H1 (cell line): ENCODE data around the gene ALDH3B1. TPM values are rescaled to one million over a fixed set of nuclear protein-coding genes. Genes with fewer than 3 reads are reported as not detected.

Experiments
- CTCF ChIA-PET: fragments of 300-600 bp; sonication (Branson Sonifier 250); formaldehyde crosslinking; loops from one replicate; lab custom pipeline; 2021; ENCODE audit not compliant: partially characterized antibody; lab: Charles Lee
- POLR2A ChIA-PET: fragments of 300-600 bp; sonication (Branson Sonifier 250); formaldehyde crosslinking; loops from one replicate; lab custom pipeline; 2021; ENCODE audit warnings: inconsistent platforms; ENCODE audit not compliant: partially characterized antibody; lab: Charles Lee
- DNase-seq, 2 experiments: peaks; one replicate each; pipeline versions ENCODE4 v3.0.0 to v3.0.0-alpha.2; 2010 to 2022; ENCODE audit warnings: low spot score in 2 of 2, low read depth in 1 of 2, mixed read lengths in 1 of 2
- FAIRE-seq: peaks from 2 replicates; lab custom pipeline; 2011; peaks lifted over from hg19 to GRCh38; lab: Jason Lieb, UNC
- H2AFZ ChIP-seq: 2 replicates; pipeline ENCODE4 v1.8.1; 2012; ENCODE audit warnings: low read length, inconsistent platforms
- H2AK5ac ChIP-seq: 2 replicates; pipeline ENCODE4 v1.6.1; 2013; ENCODE audit warnings: low read depth, low read length
- H2BK120ac ChIP-seq: replicated peaks from 2 replicates; pipeline ENCODE3; 2013; ENCODE audit warnings: low read depth, low read length, inconsistent platforms
- H2BK12ac ChIP-seq: 2 replicates; pipeline ENCODE4 v1.6.1; 2013; ENCODE audit warnings: low read depth, low read length
- H2BK15ac ChIP-seq: 2 replicates; pipeline ENCODE4 v1.6.1; 2013; ENCODE audit warnings: low read length
- H2BK20ac ChIP-seq: 2 replicates; pipeline ENCODE4 v1.6.1; 2013; ENCODE audit warnings: low read length
- H2BK5ac ChIP-seq: 2 replicates; pipeline ENCODE4 v1.6.1; 2013; ENCODE audit warnings: low read depth, low read length
- H3K14ac ChIP-seq: 2 replicates; pipeline ENCODE4 v1.6.1; 2013; ENCODE audit warnings: inconsistent platforms; ENCODE audit not compliant: insufficient read length
- H3K18ac ChIP-seq: 2 replicates; pipeline ENCODE4 v1.6.1; 2013; ENCODE audit warnings: low read length; ENCODE audit errors: extremely low read depth
- H3K23ac ChIP-seq: 2 replicates; pipeline ENCODE4 v1.6.1; 2013; ENCODE audit warnings: inconsistent platforms; ENCODE audit not compliant: insufficient read length
- H3K23me2 ChIP-seq: 2 replicates; pipeline ENCODE4 v1.6.1; 2013; ENCODE audit warnings: low read depth, low read length
- H3K27ac ChIP-seq: 2 replicates; pipeline ENCODE4 v1.6.1; 2011; ENCODE audit warnings: low read depth, low read length, inconsistent platforms
- H3K27me3 ChIP-seq, 4 experiments: replicated peaks in 1 of 4; 1 replicate in 1 of 4; 2 replicates in 3 of 4; pipeline versions ENCODE4 v1.6.1 to v1.8.1; 2011 to 2013; ENCODE audit warnings: low read length in 3 of 4, mild to moderate bottlenecking in 3 of 4, inconsistent platforms in 2 of 4, mixed read lengths in 2 of 4, moderate library complexity in 1 of 4; ENCODE audit not compliant: control insufficient read depth in 3 of 4, insufficient read depth in 3 of 4; ENCODE audit errors: extremely low read depth in 1 of 4
- H3K36me3 ChIP-seq, 4 experiments: 2 replicates each; pipeline versions ENCODE4 v1.6.1 to v1.8.1; 2011 to 2013; ENCODE audit warnings: mild to moderate bottlenecking in 4 of 4, low read length in 3 of 4, moderate library complexity in 2 of 4, control low read depth in 1 of 4, inconsistent platforms in 1 of 4; ENCODE audit not compliant: insufficient read depth in 4 of 4, control insufficient read depth in 2 of 4
- H3K4ac ChIP-seq: replicated peaks from 2 replicates; pipeline ENCODE3; 2013; ENCODE audit warnings: low read length, low read depth, mixed read lengths, inconsistent platforms; ENCODE audit not compliant: insufficient read length
- H3K4me1 ChIP-seq, 4 experiments: replicated peaks in 1 of 4; 1 replicate in 1 of 4; 2 replicates in 3 of 4; pipeline versions ENCODE4 v1.6.1 to v1.8.1; 2011 to 2013; ENCODE audit warnings: low read length in 3 of 4, inconsistent platforms in 2 of 4, mixed read lengths in 1 of 4; ENCODE audit not compliant: insufficient read depth in 4 of 4, control insufficient read depth in 3 of 4
- H3K4me2 ChIP-seq, 2 experiments: 2 replicates each; pipeline versions ENCODE4 v1.6.1 to v1.8.1; 2011 to 2013; ENCODE audit warnings: low read depth in 2 of 2, low read length in 2 of 2, control low read depth in 1 of 2, inconsistent platforms in 1 of 2, mild to moderate bottlenecking in 1 of 2; ENCODE audit not compliant: insufficient read depth in 1 of 2
- H3K4me3 ChIP-seq, 4 experiments: fragments of 200-600, 300-600 bp in 1 of 4; sonication (generic), shearing (Covaris generic), sonication (Bioruptor Twin) in 1 of 4; 2 replicates each; pipeline versions ENCODE4 v1.5.1 to v1.8.1; 2011 to 2016; ENCODE audit warnings: low read length in 4 of 4, low read depth in 3 of 4, control low read depth in 2 of 4, inconsistent platforms in 2 of 4, mild to moderate bottlenecking in 2 of 4, mixed read lengths in 1 of 4, moderate library complexity in 1 of 4; ENCODE audit not compliant: insufficient read depth in 2 of 4; ENCODE audit errors: extremely low read depth in 1 of 4
- H3K56ac ChIP-seq: replicated peaks from 2 replicates; pipeline ENCODE3; 2013; ENCODE audit warnings: low read depth, mild to moderate bottlenecking, mixed read lengths, low read length, inconsistent platforms; ENCODE audit not compliant: insufficient read length
- H3K79me1 ChIP-seq: 2 replicates; pipeline ENCODE4 v1.6.1; 2013; ENCODE audit warnings: low read depth, low read length, control low read depth
- H3K79me2 ChIP-seq, 2 experiments: 2 replicates each; pipeline versions ENCODE4 v1.6.1 to v1.8.1; 2012 to 2013; ENCODE audit warnings: low read length in 2 of 2, mild to moderate bottlenecking in 2 of 2, inconsistent platforms in 1 of 2; ENCODE audit not compliant: insufficient read depth in 2 of 2, control insufficient read depth in 1 of 2
- H3K9ac ChIP-seq, 4 experiments: replicated peaks in 1 of 4; 1 replicate in 1 of 4; 2 replicates in 3 of 4; pipeline versions ENCODE4 v1.6.1 to v1.8.1; 2011 to 2013; ENCODE audit warnings: low read depth in 3 of 4, low read length in 3 of 4, control low read depth in 2 of 4, mild to moderate bottlenecking in 2 of 4, moderate library complexity in 2 of 4, inconsistent platforms in 1 of 4; ENCODE audit errors: extremely low read depth in 1 of 4
- H3K9me3 ChIP-seq, 2 experiments: 2 replicates each; pipeline versions ENCODE4 v1.6.1 to v1.8.1; 2012 to 2013; ENCODE audit warnings: mild to moderate bottlenecking in 2 of 2, moderate library complexity in 2 of 2, control low read depth in 1 of 2, inconsistent platforms in 1 of 2, low read depth in 1 of 2, low read length in 1 of 2, mixed read lengths in 1 of 2; ENCODE audit not compliant: insufficient read depth in 2 of 2
- H4K20me1 ChIP-seq, 2 experiments: replicated peaks in 1 of 2; 2 replicates each; pipeline versions ENCODE3 to v1.8.1; 2011 to 2013; ENCODE audit warnings: inconsistent platforms in 2 of 2, low read length in 2 of 2, mild to moderate bottlenecking in 1 of 2; ENCODE audit not compliant: insufficient read depth in 2 of 2, control insufficient read depth in 1 of 2
- H4K5ac ChIP-seq: 2 replicates; pipeline ENCODE4 v1.6.1; 2013; ENCODE audit warnings: low read length, low read depth, mixed read lengths, inconsistent platforms; ENCODE audit not compliant: insufficient read length
- H4K8ac ChIP-seq: 2 replicates; pipeline ENCODE4 v1.8.0; 2013; ENCODE audit warnings: mild to moderate bottlenecking, moderate library complexity, low read length, inconsistent platforms; ENCODE audit not compliant: insufficient read depth; ENCODE audit errors: extremely low read depth
- H4K91ac ChIP-seq: replicated peaks from 2 replicates; pipeline ENCODE3; 2013; ENCODE audit warnings: low read length, mixed read lengths, inconsistent platforms; ENCODE audit not compliant: insufficient read length
- CBX8 ChIP-seq: fragments of 300-800, 300-1000 bp; sonication (generic); IDR thresholded peaks from 2 replicates; pipeline ENCODE4 v1.7.1; 2016; ENCODE audit warnings: low read depth, low read length, borderline replicate concordance
- CHD1 ChIP-seq: IDR thresholded peaks from 2 replicates; pipeline ENCODE4 v1.6.1; 2012; ENCODE audit warnings: low read depth, low read length, improper control_type of control experiment
- CHD2 ChIP-seq: IDR thresholded peaks from 2 replicates; pipeline ENCODE4 v1.6.1; 2012; ENCODE audit warnings: low read length, improper control_type of control experiment
- SIRT6 ChIP-seq: IDR thresholded peaks from one replicate; pipeline ENCODE4 v1.7.1; 2012; ENCODE audit warnings: low read length, inconsistent platforms
- SP1 ChIP-seq: IDR thresholded peaks from 2 replicates; pipeline ENCODE4 v1.6.1; 2011; ENCODE audit warnings: low read depth, low read length
- SUZ12 ChIP-seq: fragments of 200-600 bp; sonication (generic); IDR thresholded peaks from 2 replicates; pipeline ENCODE4 v1.6.1; 2012; ENCODE audit warnings: mild to moderate bottlenecking, inconsistent platforms, low read length, moderate library complexity, mixed read lengths
- TBP ChIP-seq: IDR thresholded peaks from 2 replicates; pipeline ENCODE4 v1.6.1; 2011; ENCODE audit warnings: low read depth, low read length, improper control_type of control experiment
- WGBS, 2 experiments: shearing (Covaris generic) in 1 of 2; methylation state at CpG; one replicate each; pipeline versions ENCODE4 v1.1.6 to v1.1.7; 2013 to 2015; ENCODE audit warnings: low lambda C conversion rate in 2 of 2, mixed read lengths in 2 of 2, inconsistent platforms in 1 of 2, low coverage in 1 of 2, missing lambda C conversion rate in 1 of 2; ENCODE audit not compliant: insufficient replicate concordance in 2 of 2, insufficient coverage in 1 of 2, insufficient read length in 1 of 2; ENCODE audit errors: extremely low coverage in 1 of 2, missing lambda C conversion rate in 1 of 2; 5-methylcytosine and 5-hydroxymethylcytosine counted together
- polyA plus RNA-seq, 7 experiments: library from polyadenylated mRNA; depleted of rRNA in 3 of 7; stranded (reverse) in 5 of 7; unstranded in 2 of 7; fragments of >200 nt in 5 of 7; fragments of 200-250 nt in 2 of 7; gene quantifications; 1 replicate in 5 of 7; 2 replicates in 1 of 7; 4 replicates in 1 of 7; pipeline versions ENCODE4 v1.2.1 to v1.2.3, GENCODE V29; 2011 to 2013; ENCODE audit warnings: missing spikeins in 2 of 7, mixed read lengths in 2 of 7
- total RNA-seq: library from RNA; stranded (reverse); fragmentation: NEBNext Ultra II Directional; extraction: Animal tissue kit (Norgen Biotek cat#: 25700); gene quantifications from 2 replicates; pipeline ENCODE4 v1.2.1, GENCODE V29; 2021
- TF ChIP-seq, protein P1 (sequence below): IDR thresholded peaks from 2 replicates; pipeline ENCODE4 v1.6.1; 2012; ENCODE audit warnings: inconsistent platforms

Gene ALDH3B1
- total and polyA plus RNA-seq, 2 of the 8 experiments (the other 6 are each of a cell fraction or from before 2014, with no cell fraction given): 0.32 to 0.47 TPM

DNA sequence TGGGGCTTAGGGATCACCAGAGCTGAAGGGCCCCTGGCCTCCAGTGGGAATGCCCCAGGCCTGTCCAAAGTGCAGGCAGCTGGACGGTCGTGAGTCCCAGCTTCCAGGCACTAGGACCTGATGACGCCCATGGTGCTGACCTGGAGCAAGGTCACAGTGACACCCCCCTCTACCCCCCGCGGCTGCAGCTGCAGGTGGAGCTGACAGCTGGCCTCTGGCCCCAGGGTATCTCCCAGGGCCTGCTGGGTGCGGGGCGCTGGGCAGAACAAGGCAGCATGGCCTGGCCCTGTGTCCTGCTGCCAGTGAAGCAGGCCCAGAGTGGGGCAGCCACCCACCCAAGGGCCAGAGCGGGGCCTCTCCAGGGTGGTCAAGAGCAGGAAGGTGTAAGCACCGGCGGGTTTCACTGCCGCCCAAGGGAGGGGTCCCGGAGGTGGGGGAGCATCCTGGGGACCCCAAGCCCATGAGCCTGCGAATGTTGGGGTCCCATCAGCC, 28.1 kb downstream of the ALDH3B1 start:
- peak overlapping the region; percentile 94 for H3K4ac ChIP-seq
- H2BK120ac ChIP-seq: peak overlapping the region; percentile 83
- peaks cover 2 to 11% (median 8%) of the 10 kb centered on the region in 4 experiments; a peak in 7 of 8 replicates for H3K36me3 ChIP-seq
- H3K56ac ChIP-seq: peak overlapping the region; percentile 59
- peak overlapping the region; percentile 59 for H4K5ac ChIP-seq
- H3K23me2 ChIP-seq: no peaks in the 10 kb centered on the region; the same call in 1 of the 2 replicates
- peak overlapping the region; percentile 90 for H4K8ac ChIP-seq
- FAIRE-seq: no peak
- H3K23ac ChIP-seq: no peak overlapping the region
- H2BK5ac ChIP-seq: peak overlapping the region; percentile 71; the same call in 1 of the 2 replicates
- H3K18ac ChIP-seq: peak overlapping the region; percentile 97
- no peaks in the 10 kb centered on the region for H3K9me3 ChIP-seq
- peak overlapping the region; percentile 81; the same call in 1 of the 2 replicates for H2BK15ac ChIP-seq
- peak overlapping the region; percentile 60; the same call in 1 of the 2 replicates for H2AK5ac ChIP-seq
- CTCF ChIA-PET: interaction anchor here (1.6 to 2.3 kb wide), 3 partner anchors 13 to 30 kb away, joined by 3 to 6 read pairs (median 4); no protein-coding TSS in a partner anchor
- no peak overlapping the region for H2AFZ ChIP-seq
- no peaks in the 10 kb centered on the region for H3K27me3 ChIP-seq
- no peak overlapping the region for H3K14ac ChIP-seq
- TF ChIP-seq SP1 (no peak), SIRT6 (no peak), CHD1 (no peak), SUZ12 (no peak), TBP (no peak), CHD2 (no peak), CBX8 (no peak)
- TF ChIP-seq, protein P1, sequence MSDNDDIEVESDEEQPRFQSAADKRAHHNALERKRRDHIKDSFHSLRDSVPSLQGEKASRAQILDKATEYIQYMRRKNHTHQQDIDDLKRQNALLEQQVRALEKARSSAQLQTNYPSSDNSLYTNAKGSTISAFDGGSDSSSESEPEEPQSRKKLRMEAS: no peak
- 54% methylated on average over 13 of the region's 13 CpGs; no CpG with 5 or more reads in 1 of the 2 experiments for WGBS, 2 experiments
- peaks cover 0 to 2% of the 10 kb centered on the region in 2 experiments for H4K20me1 ChIP-seq
- no peaks in the 10 kb centered on the region for H3K79me2 ChIP-seq
- peak overlapping the region; percentile 22 to 66 (median 42); a peak in 4 of 8 replicates for H3K4me3 ChIP-seq
- no peak for DNase-seq
- POLR2A ChIA-PET: interaction anchor here (0.9 to 16.6 kb wide), 14 partner anchors 8 to 170 kb away, joined by 3 to 183 read pairs (median 4); partner anchors contain the start of gene CHKA
- H4K91ac ChIP-seq: peak overlapping the region; percentile 88
- peak overlapping the region; percentile 26 to 77; a peak in 3 of 4 replicates for H3K4me2 ChIP-seq
- H2BK20ac ChIP-seq: 0 out of 2 replicates have a peak overlapping the region, but pooled peaks have one; percentile 61
- no peak overlapping the region for H3K27ac ChIP-seq
- H3K79me1 ChIP-seq: no peaks in the 10 kb centered on the region; the same call in 1 of the 2 replicates
- H2BK12ac ChIP-seq: peak overlapping the region; percentile 33; the same call in 1 of the 2 replicates
- H3K9ac ChIP-seq: peak overlapping the region in 2 of 4 experiments; percentile 29 to 48; a peak in 2 of 7 replicates
- H3K4me1 ChIP-seq: peaks cover 4 to 25% (median 20%) of the 10 kb centered on the region in 4 experiments
